ENCODE data around the gene SUGCT.
A peak's percentile ranks its signal among the peaks of the same experiment; 100 is the strongest.

SUGCT gene

GRCh38 chr7:40490603-40490924 is 355.8 kb downstream of the SUGCT start:
- DNase-seq = no peak
- Histone ChIP-seq H3K4ac (ENCODE audit: low read depth, low read length) (no peak overlapping the region), H3K18ac (ENCODE audit: low read length) (no peak overlapping the region), H4K91ac (ENCODE audit: low read depth, low read length) (no peak overlapping the region), H2BK5ac (ENCODE audit: low read depth, low read length, poor library complexity) (no peak overlapping the region), H2AK5ac (ENCODE audit: low read length) (no peak overlapping the region), H3K9ac (ENCODE audit: low read length) (no peak overlapping the region), H3K4me3 (ENCODE audit: low read depth, low read length) (no peak overlapping the region), H3K79me2 (ENCODE audit: control insufficient read depth, insufficient read depth, low read length, poor library complexity) (no peaks in the 10 kb centered on the region), H3K27me3 (ENCODE audit: insufficient read depth, low read length) (no peaks in the 10 kb centered on the region), H2BK120ac (ENCODE audit: insufficient read depth, low read length, poor library complexity) (no peak overlapping the region), H3K23ac (ENCODE audit: low read length) (no peak overlapping the region), H3K9me3 (ENCODE audit: insufficient read depth, low read depth, low read length) (no peaks in the 10 kb centered on the region), H4K12ac (ENCODE audit: low read depth, low read length) (no peak overlapping the region), H3K27ac (ENCODE audit: low read depth, low read length) (no peak overlapping the region), H3K36me3 (ENCODE audit: control insufficient read depth in 1 of 2, insufficient read depth in 2 of 2, low read length in 2 of 2) (no peaks in the 10 kb centered on the region), H3K4me1 (ENCODE audit: control insufficient read depth in 1 of 2, insufficient read depth in 2 of 2, low read length in 2 of 2) (no peaks in the 10 kb centered on the region), H2BK12ac (ENCODE audit: low read length) (no peak overlapping the region), H2AFZ (ENCODE audit: insufficient read depth, low read length, poor library complexity) (no peak overlapping the region), H3K79me1 (ENCODE audit: low read length) (no peaks in the 10 kb centered on the region), H3K14ac (ENCODE audit: low read length) (no peak overlapping the region), H4K8ac (ENCODE audit: low read depth, low read length) (no peak overlapping the region), H3K4me2 (ENCODE audit: low read length) (no peak overlapping the region)

DNA sequence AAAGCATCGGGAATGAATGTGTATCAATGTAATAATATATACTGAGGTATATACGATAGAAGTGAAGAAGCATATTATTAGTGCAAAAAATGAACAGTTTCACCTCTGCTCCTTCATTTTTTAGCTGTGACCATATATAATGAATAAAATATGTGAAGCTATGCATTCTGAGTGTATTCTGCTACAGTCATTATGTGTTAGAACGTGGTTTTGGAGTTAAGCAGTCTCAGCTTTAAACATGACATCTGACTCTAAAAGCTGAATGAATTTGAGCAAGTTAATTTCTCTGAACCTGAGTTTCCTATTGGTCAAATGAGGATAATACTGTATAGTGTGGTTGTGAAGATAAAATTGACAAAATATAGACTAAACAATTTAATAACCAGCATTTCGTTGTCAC is 358.1 kb downstream of the SUGCT start:
- Histone ChIP-seq H3K36me3 (ENCODE audit: control insufficient read depth in 1 of 2, insufficient read depth in 2 of 2, low read length in 2 of 2) (no peaks in the 10 kb centered on the region), H3K4ac (ENCODE audit: low read depth, low read length) (no peak overlapping the region), H3K14ac (ENCODE audit: low read length) (no peak overlapping the region), H3K18ac (ENCODE audit: low read length) (no peak overlapping the region), H3K4me1 (ENCODE audit: control insufficient read depth in 1 of 2, insufficient read depth in 2 of 2, low read length in 2 of 2) (no peaks in the 10 kb centered on the region), H4K91ac (ENCODE audit: low read depth, low read length) (no peak overlapping the region), H4K8ac (ENCODE audit: low read depth, low read length) (no peak overlapping the region), H3K27ac (ENCODE audit: low read depth, low read length) (no peak overlapping the region), H3K4me2 (ENCODE audit: low read length) (no peak overlapping the region), H3K79me2 (ENCODE audit: control insufficient read depth, insufficient read depth, low read length, poor library complexity) (no peaks in the 10 kb centered on the region), H3K4me3 (ENCODE audit: low read depth, low read length) (no peak overlapping the region), H2BK5ac (ENCODE audit: low read depth, low read length, poor library complexity) (no peak overlapping the region), H2BK120ac (ENCODE audit: insufficient read depth, low read length, poor library complexity) (no peak overlapping the region), H3K79me1 (ENCODE audit: low read length) (no peaks in the 10 kb centered on the region), H3K9me3 (ENCODE audit: insufficient read depth, low read depth, low read length) (no peaks in the 10 kb centered on the region), H3K23ac (ENCODE audit: low read length) (no peak overlapping the region), H3K9ac (ENCODE audit: low read length) (no peak overlapping the region), H2AK5ac (ENCODE audit: low read length) (no peak overlapping the region), H2BK12ac (ENCODE audit: low read length) (no peak overlapping the region), H3K27me3 (ENCODE audit: insufficient read depth, low read length) (no peaks in the 10 kb centered on the region), H4K12ac (ENCODE audit: low read depth, low read length) (no peak overlapping the region), H2AFZ (ENCODE audit: insufficient read depth, low read length, poor library complexity) (no peak overlapping the region)
- DNase-seq = no peak
- no CpG with 5 or more reads among the region's 4 CpGs for WGBS (ENCODE audit: extremely low coverage, insufficient coverage, insufficient read length)

- Histone ChIP-seq H4K12ac (ENCODE audit: low read depth, low read length) (no peak overlapping the region), H3K79me2 (ENCODE audit: control insufficient read depth, insufficient read depth, low read length, poor library complexity) (no peaks in the 10 kb centered on the region)
- no CpG with 5 or more reads among the region's 5 CpGs for WGBS (ENCODE audit: extremely low coverage, insufficient coverage, insufficient read length)
Measured at GRCh38 chr7:40493609-40494051, 358.8 kb downstream of the SUGCT start.

DNA sequence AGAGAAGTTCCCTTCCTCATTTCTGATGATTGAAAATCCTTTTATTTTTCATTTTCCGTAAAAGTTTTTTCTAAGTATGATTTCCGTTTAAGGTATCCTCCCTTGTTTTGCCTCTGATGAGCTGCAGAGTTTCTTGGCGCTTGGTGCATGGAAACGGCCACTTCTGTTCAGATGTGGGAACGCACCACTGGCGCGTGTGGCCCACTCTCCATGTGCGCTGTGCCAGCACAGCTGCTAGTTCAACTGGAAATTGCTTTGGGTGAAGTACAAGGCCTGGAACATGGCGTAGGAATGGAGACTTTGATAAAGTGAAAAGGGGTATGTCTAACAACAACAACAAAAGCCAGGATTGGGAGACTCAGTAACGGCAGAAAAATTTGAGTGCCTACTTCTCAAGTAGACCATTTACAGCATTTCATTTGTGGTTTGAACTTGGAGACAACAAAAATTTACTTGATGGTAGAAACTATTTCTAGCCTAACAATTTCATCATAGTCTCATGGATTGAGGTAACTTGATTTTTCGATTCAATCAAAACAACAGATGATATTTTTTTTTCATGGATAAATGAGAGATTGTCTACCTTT is 364.2 kb downstream of the SUGCT start:
- Histone ChIP-seq H2BK12ac (ENCODE audit: low read length) (no peak overlapping the region), H3K27ac (ENCODE audit: low read depth, low read length) (no peak overlapping the region), H3K27me3 (ENCODE audit: insufficient read depth, low read length) (no peaks in the 10 kb centered on the region), H4K12ac (ENCODE audit: low read depth, low read length) (no peak overlapping the region), H2AFZ (ENCODE audit: insufficient read depth, low read length, poor library complexity) (no peak overlapping the region), H3K36me3 (ENCODE audit: control insufficient read depth in 1 of 2, insufficient read depth in 2 of 2, low read length in 2 of 2) (no peaks in the 10 kb centered on the region), H3K9me3 (ENCODE audit: insufficient read depth, low read depth, low read length) (no peaks in the 10 kb centered on the region), H3K9ac (ENCODE audit: low read length) (no peak overlapping the region), H3K4me2 (ENCODE audit: low read length) (no peak overlapping the region), H4K8ac (ENCODE audit: low read depth, low read length) (no peak overlapping the region), H3K4me1 (ENCODE audit: control insufficient read depth in 1 of 2, insufficient read depth in 2 of 2, low read length in 2 of 2) (no peaks in the 10 kb centered on the region), H4K91ac (ENCODE audit: low read depth, low read length) (no peak overlapping the region), H3K18ac (ENCODE audit: low read length) (no peak overlapping the region), H3K4me3 (ENCODE audit: low read depth, low read length) (no peak overlapping the region), H2AK5ac (ENCODE audit: low read length) (no peak overlapping the region), H3K79me2 (ENCODE audit: control insufficient read depth, insufficient read depth, low read length, poor library complexity) (no peaks in the 10 kb centered on the region), H2BK5ac (ENCODE audit: low read depth, low read length, poor library complexity) (no peak overlapping the region), H3K23ac (ENCODE audit: low read length) (no peak overlapping the region), H2BK120ac (ENCODE audit: insufficient read depth, low read length, poor library complexity) (no peak overlapping the region), H3K4ac (ENCODE audit: low read depth, low read length) (no peak overlapping the region), H3K79me1 (ENCODE audit: low read length) (no peaks in the 10 kb centered on the region), H3K14ac (ENCODE audit: low read length) (no peak overlapping the region)
- DNase-seq = no peak
- WGBS (ENCODE audit: extremely low coverage, insufficient coverage, insufficient read length) = no CpG with 5 or more reads among the region's 11 CpGs

More at GRCh38 chr7:40493609-40494051, 358.8 kb downstream of the SUGCT start:
- no peaks in the 10 kb centered on the region for H3K4me1 ChIP-seq (ENCODE audit: control insufficient read depth in 1 of 2, insufficient read depth in 2 of 2, low read length in 2 of 2)
- H3K4ac ChIP-seq (ENCODE audit: low read depth, low read length) = no peak overlapping the region
- no peak overlapping the region for H3K14ac ChIP-seq (ENCODE audit: low read length)
- no peaks in the 10 kb centered on the region for H3K27me3 ChIP-seq (ENCODE audit: insufficient read depth, low read length)
- H4K91ac ChIP-seq (ENCODE audit: low read depth, low read length) = no peak overlapping the region
- no peaks in the 10 kb centered on the region for H3K79me1 ChIP-seq (ENCODE audit: low read length)
- H3K23ac ChIP-seq (ENCODE audit: low read length) = no peak overlapping the region
- H3K9me3 ChIP-seq (ENCODE audit: insufficient read depth, low read depth, low read length) = no peaks in the 10 kb centered on the region
- H2BK5ac ChIP-seq (ENCODE audit: low read depth, low read length, poor library complexity) = no peak overlapping the region
- H3K36me3 ChIP-seq (ENCODE audit: control insufficient read depth in 1 of 2, insufficient read depth in 2 of 2, low read length in 2 of 2) = no peaks in the 10 kb centered on the region
- H3K4me3 ChIP-seq (ENCODE audit: low read depth, low read length) = no peak overlapping the region
- no peak overlapping the region for H3K4me2 ChIP-seq (ENCODE audit: low read length)
- H2AFZ ChIP-seq (ENCODE audit: insufficient read depth, low read length, poor library complexity) = no peak overlapping the region
- H2AK5ac ChIP-seq (ENCODE audit: low read length) = no peak overlapping the region
- H3K27ac ChIP-seq (ENCODE audit: low read depth, low read length) = no peak overlapping the region
- no peak overlapping the region for H2BK120ac ChIP-seq (ENCODE audit: insufficient read depth, low read length, poor library complexity)
- no peak overlapping the region for H4K8ac ChIP-seq (ENCODE audit: low read depth, low read length)
- DNase-seq = peak; percentile 21 to 84
- no peak overlapping the region for H2BK12ac ChIP-seq (ENCODE audit: low read length)
- no peak overlapping the region for H3K18ac ChIP-seq (ENCODE audit: low read length)
- no peak overlapping the region for H3K9ac ChIP-seq (ENCODE audit: low read length)

All from trophoblast cell (in vitro differentiated cells and primary cell).